ENCODE data around the gene ZXDC.

Gene ZXDC

DNA sequence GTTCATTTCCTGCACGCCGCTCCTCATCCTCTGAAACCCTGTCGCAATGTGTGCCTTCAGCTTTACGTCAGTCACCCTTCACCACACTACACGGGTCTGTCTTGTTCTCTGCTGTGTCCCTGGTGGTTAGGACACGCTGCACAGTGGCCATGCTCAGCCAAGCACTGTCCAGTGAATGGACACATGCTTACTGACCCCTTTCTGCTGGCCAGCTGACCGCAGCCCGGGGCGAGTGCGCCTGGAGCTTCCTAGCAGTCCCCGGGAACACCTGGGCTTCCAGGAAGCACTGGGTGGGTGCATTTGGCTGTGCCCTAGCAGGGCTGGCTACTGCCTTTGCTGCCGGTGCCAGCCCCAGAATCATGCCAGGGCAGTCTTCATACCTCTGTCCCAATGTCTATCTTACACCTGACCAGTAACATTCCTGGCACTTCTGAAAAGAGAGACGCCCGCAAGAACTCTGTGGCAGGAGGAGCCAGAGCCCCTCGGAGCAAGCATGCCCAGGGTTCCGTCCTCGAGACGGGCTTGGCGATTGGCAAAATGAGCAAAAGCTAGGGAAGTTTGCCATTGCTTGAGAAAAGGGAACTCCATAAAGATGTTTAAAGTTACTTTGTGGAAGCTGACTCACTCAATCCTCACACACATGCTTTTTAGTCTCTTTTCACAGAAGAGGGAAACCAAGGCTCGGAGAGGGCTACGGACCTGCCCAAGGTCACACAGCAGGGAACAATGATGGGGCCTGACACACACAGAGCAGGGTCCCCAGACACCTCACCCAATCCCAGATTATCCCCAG, 15.7 kb upstream of the ZXDC start:
- DNase-seq (ENCODE audit: low read depth in 2 of 2) = no peak

GRCh38 chr3:126490619-126491018, 14.9 kb upstream of the ZXDC start:
- DNase-seq (ENCODE audit: low read depth in 2 of 2) = no peak

DNA sequence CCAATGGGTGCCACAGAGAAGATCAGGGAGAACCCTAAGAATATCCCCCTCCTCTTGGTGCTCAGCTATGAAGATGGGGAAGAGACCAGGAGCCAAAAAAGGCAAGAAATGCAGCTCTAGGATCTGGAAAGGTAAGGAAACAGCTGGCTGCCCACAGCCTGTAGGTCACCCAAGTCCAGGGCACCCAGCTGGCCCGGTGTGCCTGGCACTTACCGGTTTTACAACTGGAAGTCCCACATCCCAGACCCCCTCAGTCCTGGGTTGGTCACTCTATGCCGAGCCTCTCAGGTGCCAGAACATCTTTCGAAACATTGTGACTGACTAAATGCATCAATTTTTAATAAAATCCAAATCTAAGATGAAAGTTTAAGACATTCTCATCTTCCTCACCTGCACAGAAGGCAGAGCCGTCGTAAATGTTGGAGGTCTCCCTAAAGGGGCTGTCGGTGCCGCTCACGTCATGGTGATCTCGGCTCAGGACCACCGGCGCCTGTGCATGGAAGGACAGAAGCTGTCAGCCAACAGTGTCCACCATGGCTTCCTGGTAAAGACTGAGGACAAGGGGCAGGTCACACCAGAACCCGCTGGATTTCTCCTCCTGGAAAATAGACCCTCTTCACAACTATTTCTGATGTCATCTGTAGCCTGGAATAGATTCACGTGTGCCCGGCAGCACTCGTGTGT, 13.3 kb upstream of the ZXDC start:
- no peak for DNase-seq (ENCODE audit: low read depth in 2 of 2)

DNA sequence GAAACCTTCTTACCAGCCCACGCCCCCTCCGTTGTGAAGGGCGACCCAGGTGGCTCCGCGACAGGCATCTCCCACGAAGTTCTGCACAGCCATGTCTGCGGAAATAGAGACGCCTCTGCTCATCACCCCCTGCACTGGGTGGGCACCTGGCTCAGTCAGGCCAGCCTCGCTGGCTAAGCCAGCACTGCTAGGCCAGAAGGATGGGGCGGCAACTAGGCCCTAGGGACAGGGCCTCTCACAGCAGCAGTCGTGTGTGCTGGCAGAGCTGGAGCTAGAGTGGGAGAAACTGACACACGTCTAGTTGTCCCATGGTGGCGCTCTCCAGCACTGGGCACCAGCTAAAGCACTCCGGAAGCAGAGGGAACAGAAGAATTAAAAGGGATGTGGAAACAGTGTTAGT, 12.5 kb upstream of the ZXDC start:
- DNase-seq (ENCODE audit: low read depth in 2 of 2) = no peak

GRCh38 chr3:126487151-126487771, 11.6 kb upstream of the ZXDC start:
- no peak for DNase-seq (ENCODE audit: low read depth in 2 of 2)

- DNase-seq (ENCODE audit: low read depth in 2 of 2) = no peak
Measured at GRCh38 chr3:126486360-126486847, 10.7 kb upstream of the ZXDC start.

GRCh38 chr3:126485956-126486355, 10.3 kb upstream of the ZXDC start:
- no peak for DNase-seq (ENCODE audit: low read depth in 2 of 2)

DNA sequence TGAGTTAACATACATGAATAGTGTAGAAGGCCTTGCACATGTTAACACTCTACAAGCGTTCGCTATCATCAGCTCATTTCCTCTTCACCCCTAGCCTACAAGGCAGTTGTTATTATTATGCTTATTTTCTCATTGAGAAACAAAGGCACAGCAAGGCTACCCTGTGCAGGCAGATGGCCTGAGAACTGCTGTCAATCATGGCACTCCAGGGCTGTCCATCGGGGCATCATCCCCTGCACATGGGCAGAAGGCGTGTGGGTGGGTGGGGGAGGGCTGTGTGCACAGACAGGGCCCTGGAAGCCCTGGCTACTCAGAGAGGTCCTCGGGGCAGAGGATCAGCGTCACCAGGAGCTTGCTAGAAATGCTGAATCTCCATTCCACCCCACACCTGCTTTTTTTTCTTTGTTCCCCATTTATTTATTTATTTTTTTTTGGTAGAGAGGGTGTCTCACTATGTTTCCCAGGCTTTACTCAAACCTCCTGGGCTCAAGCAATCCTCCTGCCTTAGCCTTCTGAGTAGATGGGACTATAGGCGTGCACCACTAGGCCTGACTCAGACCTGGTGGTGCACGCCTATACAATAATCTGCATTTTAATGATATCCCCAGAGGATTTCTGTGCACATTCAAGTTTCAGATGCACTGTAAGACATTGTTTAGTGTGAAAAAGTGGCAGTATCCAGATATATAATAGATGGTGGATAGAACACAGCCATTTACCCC, 9.6 kb upstream of the ZXDC start:
- no peak for DNase-seq (ENCODE audit: low read depth in 2 of 2)

DNA sequence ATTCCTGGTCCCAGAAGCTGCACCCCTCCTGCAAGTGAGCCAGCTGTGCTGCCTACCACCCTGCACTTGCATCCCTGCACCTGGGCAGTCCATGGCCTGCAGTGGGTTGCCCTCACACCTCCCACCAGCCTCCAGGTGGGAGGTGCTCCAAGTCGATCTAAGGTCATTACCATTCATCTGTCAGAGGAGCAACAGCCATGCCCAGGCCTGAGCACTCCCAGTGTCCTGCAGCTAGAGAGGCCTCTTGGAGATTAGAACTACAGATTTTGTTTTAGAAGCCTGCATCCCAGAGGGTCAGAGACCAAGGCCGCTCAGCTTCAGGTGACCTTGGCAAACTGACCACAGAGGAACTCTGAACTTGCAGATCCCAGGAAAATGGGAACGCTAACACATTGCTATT, 9.0 kb upstream of the ZXDC start:
- no peak for DNase-seq (ENCODE audit: low read depth in 2 of 2)

- DNase-seq (ENCODE audit: low read depth in 2 of 2) = no peak
Measured at GRCh38 chr3:126484148-126484547, 8.5 kb upstream of the ZXDC start.

DNA sequence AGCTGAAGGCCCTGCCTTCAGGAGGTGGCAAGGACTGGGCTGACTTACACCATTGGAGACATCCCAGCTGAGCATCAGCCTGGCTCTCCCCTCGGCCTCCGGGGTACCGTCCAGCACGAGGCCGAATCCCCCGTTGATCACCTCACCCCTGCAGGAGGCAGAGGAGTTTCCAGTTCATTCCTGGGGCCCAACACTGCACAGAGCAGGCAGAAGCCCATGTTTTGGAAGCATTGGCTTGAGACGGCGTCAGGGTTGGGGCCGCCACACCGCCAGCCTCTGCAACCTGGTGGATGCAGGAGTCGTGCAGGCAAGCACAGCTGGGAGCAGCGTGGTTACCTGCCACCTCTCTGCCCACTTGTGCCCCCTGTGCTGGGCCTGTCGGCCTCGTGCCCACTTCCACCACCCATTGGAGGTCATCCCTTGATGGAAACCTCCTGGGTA, 7.7 kb upstream of the ZXDC start:
- no peak for DNase-seq (ENCODE audit: low read depth in 2 of 2)

DNA sequence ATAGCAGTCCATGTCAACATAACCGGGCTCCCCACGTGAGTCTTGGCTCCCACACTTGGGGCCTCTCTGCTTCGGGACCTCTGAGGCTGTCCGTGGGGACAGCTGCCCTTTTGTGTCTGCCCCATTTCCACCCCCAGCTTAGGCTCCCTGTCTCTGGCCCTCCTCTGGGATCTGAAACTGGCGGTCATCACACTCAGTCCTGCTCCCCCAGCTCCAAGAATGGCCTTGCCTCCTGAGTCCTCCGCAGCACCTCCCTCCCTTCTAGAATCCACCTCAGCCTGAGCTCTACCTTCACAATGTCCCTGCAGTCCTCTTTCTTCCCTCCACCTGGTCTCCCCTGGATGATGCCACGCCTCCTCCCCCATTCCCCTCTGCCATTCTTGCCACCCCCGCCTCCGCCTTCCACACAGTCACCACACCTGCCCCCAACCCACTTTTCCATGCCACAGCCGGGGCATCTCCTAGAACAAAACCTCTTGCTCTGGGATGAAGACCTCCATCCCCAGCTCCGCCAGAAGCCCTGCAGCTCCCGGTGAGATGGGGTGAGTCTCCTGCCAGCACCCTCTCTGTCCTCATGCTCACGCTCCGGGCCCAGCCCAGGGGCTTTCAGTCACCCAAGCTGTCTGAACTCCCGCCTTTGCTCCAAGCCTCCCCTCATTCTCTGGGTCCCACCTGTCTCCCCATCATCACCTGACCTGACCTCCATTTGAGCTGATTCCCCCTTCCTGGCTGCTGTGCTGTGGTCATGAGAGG, 7.0 kb upstream of the ZXDC start:
- DNase-seq (ENCODE audit: low read depth in 2 of 2) = no peak

DNA sequence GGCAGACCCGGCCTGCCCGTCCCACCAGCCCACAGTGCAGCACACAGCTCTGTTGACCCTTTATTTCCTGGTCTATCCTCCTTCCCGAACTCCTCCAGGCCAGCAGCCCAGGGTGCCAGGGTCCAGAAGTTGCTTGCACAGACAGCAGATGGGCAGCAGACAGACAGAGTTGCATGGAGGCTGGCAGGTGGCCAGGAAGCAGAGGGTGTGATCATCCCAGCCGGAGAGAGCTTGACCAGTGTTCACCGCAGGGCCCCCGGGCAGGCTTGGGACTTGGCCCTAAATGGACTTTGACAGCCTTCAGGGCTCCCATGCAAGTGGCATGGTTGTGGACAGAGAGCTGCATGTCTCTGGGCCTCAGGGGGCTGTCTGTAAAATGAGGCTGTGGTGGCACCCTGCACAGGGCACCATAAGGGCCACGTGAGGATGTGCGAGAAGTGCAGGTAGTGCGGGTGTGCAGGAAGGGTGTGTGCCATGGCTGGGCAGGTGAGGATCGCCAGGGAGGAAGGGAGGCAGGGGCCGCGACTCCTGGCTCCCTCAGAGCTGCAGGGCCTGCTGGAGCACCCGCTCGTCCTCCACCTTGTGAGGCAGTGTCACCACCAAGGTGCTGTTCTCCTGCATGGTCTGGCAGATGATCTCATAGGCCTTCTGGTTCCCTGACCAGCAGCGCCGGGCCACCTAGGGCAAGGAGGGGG, 6.3 kb upstream of the ZXDC start:
- no peak for DNase-seq (ENCODE audit: low read depth in 2 of 2)

- no peak for DNase-seq (ENCODE audit: low read depth in 2 of 2)
Measured at GRCh38 chr3:126480861-126481260, 5.2 kb upstream of the ZXDC start.

DNA sequence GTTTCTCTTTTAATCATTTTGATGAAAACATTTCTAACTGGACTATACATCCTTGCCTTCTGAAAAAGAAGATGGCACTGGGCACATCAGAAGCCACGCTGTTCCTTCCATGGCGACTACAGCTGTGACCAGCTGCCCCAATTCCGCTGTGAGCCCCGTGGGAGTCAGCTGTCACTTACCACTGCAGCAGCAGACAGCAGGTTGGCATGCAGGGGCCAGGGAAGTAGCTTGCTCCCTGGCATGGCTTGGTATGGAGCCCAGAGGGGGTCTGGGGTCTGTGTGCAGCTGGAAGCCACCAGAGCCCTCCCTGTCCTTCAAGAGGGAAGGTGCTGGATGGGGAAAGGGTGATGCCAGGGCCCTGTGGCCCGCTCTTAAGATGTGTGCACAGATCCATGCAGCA, 4.5 kb upstream of the ZXDC start:
- no peak for DNase-seq (ENCODE audit: low read depth in 2 of 2)

DNA sequence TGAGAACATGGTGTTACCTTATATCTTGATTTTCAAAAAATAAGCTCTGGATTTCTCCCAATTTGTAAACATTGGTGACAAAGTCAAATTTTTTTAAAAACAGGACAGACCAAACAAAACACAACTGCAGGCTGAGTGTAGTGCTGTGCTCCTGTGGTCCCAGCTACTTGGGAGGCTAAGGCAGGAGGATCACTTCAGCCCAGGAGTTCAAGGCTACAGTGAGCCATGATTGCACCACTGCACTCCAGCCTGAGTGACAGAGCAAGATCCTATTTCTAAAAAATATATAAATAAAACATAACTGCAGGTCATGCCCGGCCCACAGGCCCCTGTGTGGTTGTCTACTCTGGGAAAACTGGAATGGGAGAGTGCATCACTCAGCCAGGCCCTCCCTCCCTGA, 4.0 kb upstream of the ZXDC start:
- no peak for DNase-seq (ENCODE audit: low read depth in 2 of 2)

DNA sequence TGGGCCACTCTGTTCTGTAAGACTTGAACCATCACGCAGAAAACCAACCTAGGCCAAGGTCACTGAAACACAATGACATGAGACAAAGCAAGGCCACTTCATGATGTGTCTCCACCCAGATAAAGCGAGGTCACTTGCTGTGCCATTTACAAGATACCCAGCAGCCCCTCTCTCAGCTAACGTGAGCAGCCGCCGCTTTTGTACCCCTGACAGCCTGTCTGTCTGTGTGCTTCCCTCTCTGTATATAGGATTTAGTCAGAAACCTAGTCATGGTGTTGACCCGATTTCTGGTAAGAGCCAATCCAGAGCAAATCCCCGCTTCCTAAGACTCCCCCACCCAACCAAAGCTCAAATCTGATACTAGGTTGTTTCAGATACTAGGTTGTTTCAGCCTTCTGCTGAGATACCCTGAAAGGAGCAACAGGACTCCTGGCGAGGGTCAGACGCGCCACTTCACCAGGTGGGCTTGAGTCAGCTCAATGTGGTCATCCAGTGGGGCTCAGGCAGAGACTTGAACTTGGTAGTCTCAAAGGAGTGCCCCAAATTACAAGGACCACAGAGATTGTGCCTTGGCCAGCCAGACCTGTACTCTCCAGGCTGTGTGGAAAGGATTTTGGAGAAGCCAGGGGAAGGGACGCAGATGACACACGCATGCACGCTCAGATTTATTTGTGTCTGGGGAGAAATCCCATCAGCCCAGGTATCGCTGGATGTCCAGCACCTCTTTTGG, 3.1 kb upstream of the ZXDC start:
- no peak for DNase-seq (ENCODE audit: low read depth in 2 of 2)

DNA sequence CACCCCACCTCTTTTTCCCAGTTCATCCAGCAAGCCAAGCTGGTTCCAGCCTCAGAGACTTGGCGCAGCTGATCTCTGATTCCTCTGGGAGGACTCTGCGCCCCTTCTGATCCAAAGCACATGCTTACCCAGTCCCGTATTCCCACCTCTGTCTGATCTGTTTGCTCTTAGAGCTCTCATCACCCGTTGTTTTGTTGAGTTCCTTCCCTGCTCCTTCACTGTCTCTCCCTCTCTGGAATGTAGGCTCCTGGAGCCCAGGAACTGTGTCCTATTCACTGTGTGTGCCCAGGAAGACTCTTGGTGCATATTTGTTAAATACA, 1.3 kb upstream of the ZXDC start:
- DNase-seq (ENCODE audit: low read depth in 2 of 2) = no peak

- DNase-seq (ENCODE audit: low read depth in 2 of 2) = peak; percentile 18 to 22
Measured at GRCh38 chr3:126476166-126477060, 722 bp upstream of the ZXDC start.

Measured in activated CD4-positive, alpha-beta T cell treated with anti-CD3 and anti-CD28 coated beads for 24 hours (primary cell).